NB4 (cell line): ENCODE measurements around the gene CDH22.

ENCODE experiments used
- CTCF ChIP-seq: IDR thresholded peaks from one replicate; pipeline ENCODE4 v1.5.1; 2012; ENCODE audit warnings: low read depth, low read length
- MYC ChIP-seq: IDR thresholded peaks from 2 replicates; pipeline ENCODE4 v1.6.1; 2011; ENCODE audit warnings: low read depth, low read length
- POLR2A ChIP-seq: IDR thresholded peaks from 2 replicates; pipeline ENCODE4 v1.6.1; 2011; ENCODE audit warnings: mild to moderate bottlenecking; ENCODE audit not compliant: insufficient read length; ENCODE audit errors: extremely low read depth

- no peak for TF ChIP-seq POLR2A
- no peak for TF ChIP-seq MYC
- TF ChIP-seq CTCF, result no peak
Observed at GRCh38 chr20:46325789-46326188, 17.5 kb upstream of the CDH22 start.
